A549 (cell line): ENCODE data around the gene SERPINF2.

ENCODE experiments used
- CEBPB ChIP-seq, 2 experiments: fragments of >200 bp in 1 of 2; sonication (Bioruptor Twin) in 1 of 2; formaldehyde crosslinking in 1 of 2; IDR thresholded peaks; 2 replicates each; pipeline ENCODE4 v1.6.1; 2012 to 2016
- EHMT2 ChIP-seq: fragments of 200-600 bp; sonication (generic); IDR thresholded peaks from 2 replicates; pipeline ENCODE4 v1.6.1; 2016; ENCODE audit warnings: antibody characterized with exemption, low read depth, mild to moderate bottlenecking, moderate library complexity
- EP300 ChIP-seq, 2 experiments: fragments of >200 bp; sonication (Bioruptor Twin); formaldehyde crosslinking; IDR thresholded peaks; 2 replicates in 1 of 2; 3 replicates in 1 of 2; pipeline ENCODE4 v1.6.1; 2016 to 2017
- HDAC2 ChIP-seq: fragments of 200-600 bp; sonication (generic); IDR thresholded peaks from 2 replicates; pipeline ENCODE4 v1.6.1; 2016
- KDM1A ChIP-seq: fragments of 200-600 bp; sonication (generic); IDR thresholded peaks from 2 replicates; pipeline ENCODE4 v1.6.1; 2016; ENCODE audit warnings: low read depth, mild to moderate bottlenecking
- POLR2AphosphoS2 ChIP-seq: conservative IDR thresholded peaks from 2 replicates; pipeline ENCODE4 v1.6.1; 2012; ENCODE audit warnings: low read length, improper control_type of control experiment, inconsistent platforms
- RCOR1 ChIP-seq: fragments of 150-350 bp; IDR thresholded peaks from 2 replicates; pipeline ENCODE4 v1.6.1; 2014; ENCODE audit warnings: antibody characterized with exemption, low read length, low read depth
- TF ChIP-seq, protein P1 (sequence below): fragments of >200 bp; sonication (Bioruptor Twin); formaldehyde crosslinking; IDR thresholded peaks from 3 replicates; pipeline ENCODE4 v1.5.1; 2016
- TF ChIP-seq, protein P2 (sequence below): IDR thresholded peaks from 2 replicates; pipeline ENCODE4 v1.6.1; 2012

DNA sequence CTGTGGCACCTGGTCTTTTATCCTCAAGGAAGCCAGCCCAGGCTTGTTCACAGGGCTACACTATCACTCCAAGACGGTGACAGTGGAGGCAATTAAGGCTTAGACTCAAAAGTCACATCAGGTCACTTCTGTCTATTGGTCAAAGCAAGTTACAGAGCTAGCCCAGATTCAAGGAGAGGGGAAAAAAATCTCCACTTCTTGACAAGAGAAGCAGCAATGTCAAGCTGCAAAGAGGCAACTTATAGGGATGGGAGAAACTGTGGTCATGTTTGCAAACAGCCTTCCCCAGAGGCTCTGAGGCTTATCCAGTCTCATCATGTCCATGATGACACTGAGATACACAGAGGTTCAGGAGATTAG, 50.8 kb downstream of the SERPINF2 start:
- TF ChIP-seq EP300 (IDR thresholded peaks at IDR 0.05) (no peak), CEBPB (IDR thresholded peaks at IDR 0.05) (no peak), POLR2AphosphoS2 (no peak), HDAC2 (no peak), EHMT2 (no peak), RCOR1 (no peak), KDM1A (no peak)
- TF ChIP-seq, protein P1, sequence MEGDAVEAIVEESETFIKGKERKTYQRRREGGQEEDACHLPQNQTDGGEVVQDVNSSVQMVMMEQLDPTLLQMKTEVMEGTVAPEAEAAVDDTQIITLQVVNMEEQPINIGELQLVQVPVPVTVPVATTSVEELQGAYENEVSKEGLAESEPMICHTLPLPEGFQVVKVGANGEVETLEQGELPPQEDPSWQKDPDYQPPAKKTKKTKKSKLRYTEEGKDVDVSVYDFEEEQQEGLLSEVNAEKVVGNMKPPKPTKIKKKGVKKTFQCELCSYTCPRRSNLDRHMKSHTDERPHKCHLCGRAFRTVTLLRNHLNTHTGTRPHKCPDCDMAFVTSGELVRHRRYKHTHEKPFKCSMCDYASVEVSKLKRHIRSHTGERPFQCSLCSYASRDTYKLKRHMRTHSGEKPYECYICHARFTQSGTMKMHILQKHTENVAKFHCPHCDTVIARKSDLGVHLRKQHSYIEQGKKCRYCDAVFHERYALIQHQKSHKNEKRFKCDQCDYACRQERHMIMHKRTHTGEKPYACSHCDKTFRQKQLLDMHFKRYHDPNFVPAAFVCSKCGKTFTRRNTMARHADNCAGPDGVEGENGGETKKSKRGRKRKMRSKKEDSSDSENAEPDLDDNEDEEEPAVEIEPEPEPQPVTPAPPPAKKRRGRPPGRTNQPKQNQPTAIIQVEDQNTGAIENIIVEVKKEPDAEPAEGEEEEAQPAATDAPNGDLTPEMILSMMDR = no peak
- TF ChIP-seq, protein P2, sequence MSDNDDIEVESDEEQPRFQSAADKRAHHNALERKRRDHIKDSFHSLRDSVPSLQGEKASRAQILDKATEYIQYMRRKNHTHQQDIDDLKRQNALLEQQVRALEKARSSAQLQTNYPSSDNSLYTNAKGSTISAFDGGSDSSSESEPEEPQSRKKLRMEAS = no peak
